Testis (tissue), 3 donors: Measurements from ENCODE around the gene PROK1. TPM values are rescaled to one million over a fixed set of nuclear protein-coding genes. Genes with fewer than 3 reads are reported as not detected.

Experiments
- DNase-seq: peaks from one replicate; pipeline ENCODE4 v3.0.0-alpha.2; 2019
- H3K27ac ChIP-seq, 2 donors: fragments of 200-600 bp; sonication (generic); one replicate each; pipeline ENCODE4 v1.5.1; 2019
- H3K27me3 ChIP-seq: fragments of 200-600 bp; sonication (generic); one replicate; pipeline ENCODE4 v1.5.1; 2019
- H3K36me3 ChIP-seq: fragments of 200-600 bp; sonication (generic); one replicate; pipeline ENCODE4 v1.5.1; 2017; ENCODE audit warnings: low read depth; ENCODE audit errors: missing control alignments
- H3K4me1 ChIP-seq: fragments of 200-600 bp; sonication (generic); one replicate; pipeline ENCODE4 v1.5.1; 2019
- H3K4me3 ChIP-seq, 2 donors: fragments of 200-600 bp; sonication (generic); one replicate each; pipeline ENCODE4 v1.5.1; 2017 to 2019
- H3K9me3 ChIP-seq: fragments of 200-600 bp; sonication (generic); one replicate; pipeline ENCODE4 v1.5.1; 2017
- POLR2A ChIP-seq: fragments of 450-650 bp; IDR thresholded peaks from one replicate; pipeline ENCODE4 v1.6.1; 2017; ENCODE audit warnings: antibody characterized with exemption, mild to moderate bottlenecking, moderate library complexity
- WGBS, 2 donors: methylation state at CpG; one replicate each; pipeline ENCODE4 v1.1.5; 2018; 5-methylcytosine and 5-hydroxymethylcytosine counted together
- intact Hi-C: fragments of 100-400 bp; cut with DNase I; formaldehyde crosslinking; loops from one replicate; pipeline ENCODE4 v1.15.1; 2023; ENCODE audit warnings: low total_unique reads
- polyA plus RNA-seq: library from polyadenylated mRNA; stranded (reverse); fragments of 350-450 nt; fragmentation: Illumina TruSeq; extraction: RNeasy Lipid Tissue Mini Kit (QIAGEN cat#74804); gene quantifications from one replicate; pipeline ENCODE4 v1.2.3, GENCODE V29; 2014; ENCODE audit warnings: low read depth, low replicate concordance; ENCODE audit not compliant: insufficient read depth
- total RNA-seq, 2 donors: library from RNA; depleted of rRNA; stranded (reverse); fragments of >200 nt; gene quantifications; one replicate each; pipeline ENCODE4 v1.2.3, GENCODE V29; 2016
- TF ChIP-seq, protein P1 (sequence below), 3 experiments: fragments of 450-650 bp in 2 of 3; fragments of 200-600 bp in 1 of 3; sonication (generic) in 1 of 3; IDR thresholded peaks; one replicate each; pipeline ENCODE4 v1.5.1; 2016 to 2019; ENCODE audit warnings: antibody characterized with exemption in 3 of 3, mild to moderate bottlenecking in 2 of 3, moderate library complexity in 1 of 3

PROK1 gene
- total and polyA plus RNA-seq, 3 donors from 2014 or later = 50.4 to 85.5 (median 70.6) TPM

DNA sequence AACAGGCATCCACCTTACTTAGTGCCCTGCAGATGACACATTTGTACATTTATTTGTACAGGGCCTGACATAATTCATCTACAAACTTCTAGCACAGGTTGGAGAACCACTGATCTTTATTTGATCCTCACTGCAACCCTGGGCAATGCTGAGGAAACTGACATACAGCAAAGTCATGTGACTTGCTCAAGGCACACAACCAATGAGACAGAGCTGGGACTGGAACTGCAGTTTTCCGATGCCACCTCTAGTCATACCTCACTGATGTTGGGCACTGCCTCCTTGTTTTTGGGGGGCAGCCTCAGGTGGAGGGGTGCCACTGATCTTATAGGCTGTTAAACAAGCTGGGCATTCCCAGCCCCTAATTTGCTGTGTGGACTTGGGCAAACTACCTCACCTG lies 3.4 kb downstream of the PROK1 start:
- Histone ChIP-seq H3K4me3 (no peak overlapping the region), H3K4me1 (peaks cover 14% of the 10 kb centered on the region), H3K36me3 (no peaks in the 10 kb centered on the region), H3K9me3 (no peaks in the 10 kb centered on the region), H3K27ac (peak overlapping the region; percentile 7 to 25), H3K27me3 (no peaks in the 10 kb centered on the region)
- no peak for DNase-seq
- 100% methylated on average over 1 of the region's 1 CpG; no CpG with 5 or more reads in 1 of the 2 donors for WGBS, 2 donors
- TF ChIP-seq, protein P1, sequence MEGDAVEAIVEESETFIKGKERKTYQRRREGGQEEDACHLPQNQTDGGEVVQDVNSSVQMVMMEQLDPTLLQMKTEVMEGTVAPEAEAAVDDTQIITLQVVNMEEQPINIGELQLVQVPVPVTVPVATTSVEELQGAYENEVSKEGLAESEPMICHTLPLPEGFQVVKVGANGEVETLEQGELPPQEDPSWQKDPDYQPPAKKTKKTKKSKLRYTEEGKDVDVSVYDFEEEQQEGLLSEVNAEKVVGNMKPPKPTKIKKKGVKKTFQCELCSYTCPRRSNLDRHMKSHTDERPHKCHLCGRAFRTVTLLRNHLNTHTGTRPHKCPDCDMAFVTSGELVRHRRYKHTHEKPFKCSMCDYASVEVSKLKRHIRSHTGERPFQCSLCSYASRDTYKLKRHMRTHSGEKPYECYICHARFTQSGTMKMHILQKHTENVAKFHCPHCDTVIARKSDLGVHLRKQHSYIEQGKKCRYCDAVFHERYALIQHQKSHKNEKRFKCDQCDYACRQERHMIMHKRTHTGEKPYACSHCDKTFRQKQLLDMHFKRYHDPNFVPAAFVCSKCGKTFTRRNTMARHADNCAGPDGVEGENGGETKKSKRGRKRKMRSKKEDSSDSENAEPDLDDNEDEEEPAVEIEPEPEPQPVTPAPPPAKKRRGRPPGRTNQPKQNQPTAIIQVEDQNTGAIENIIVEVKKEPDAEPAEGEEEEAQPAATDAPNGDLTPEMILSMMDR (IDR thresholded peaks at IDR 0.05) = no peak
- TF ChIP-seq POLR2A = no peak
- intact Hi-C loops = no loop called here

DNA sequence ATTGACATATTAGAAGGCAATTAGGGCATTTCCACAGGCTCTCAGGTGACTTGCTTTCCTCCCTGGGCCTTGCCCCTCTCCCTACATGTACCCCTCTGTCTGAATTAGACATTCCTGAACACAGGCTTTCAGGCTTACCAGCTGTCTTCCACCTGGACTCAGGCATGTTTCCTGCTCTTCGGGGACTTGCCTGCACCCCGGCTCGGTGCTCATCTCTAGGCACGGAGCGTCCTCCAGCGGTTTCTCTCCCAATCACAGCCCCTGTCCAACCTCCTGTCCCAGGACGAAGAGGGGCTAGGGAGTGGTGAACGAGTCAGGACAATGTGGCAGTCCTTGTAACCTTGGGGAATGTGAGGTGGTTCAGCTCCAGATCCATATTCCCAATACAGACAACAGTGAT lies 4.2 kb downstream of the PROK1 start:
- intact Hi-C loops = no loop called here
- Histone ChIP-seq H3K36me3 (no peaks in the 10 kb centered on the region), H3K27ac (peak overlapping the region; percentile 7 to 25), H3K9me3 (no peaks in the 10 kb centered on the region), H3K4me1 (peaks cover 14% of the 10 kb centered on the region), H3K4me3 (no peak overlapping the region), H3K27me3 (no peaks in the 10 kb centered on the region)
- WGBS, 2 donors = 69 to 73% methylated on average over 8 of the region's 8 CpGs
- DNase-seq = peak; percentile 35
- TF ChIP-seq POLR2A = no peak
- TF ChIP-seq, protein P1 (IDR thresholded peaks at IDR 0.05) = peak in 1 of 3 experiments; percentile 7

DNA sequence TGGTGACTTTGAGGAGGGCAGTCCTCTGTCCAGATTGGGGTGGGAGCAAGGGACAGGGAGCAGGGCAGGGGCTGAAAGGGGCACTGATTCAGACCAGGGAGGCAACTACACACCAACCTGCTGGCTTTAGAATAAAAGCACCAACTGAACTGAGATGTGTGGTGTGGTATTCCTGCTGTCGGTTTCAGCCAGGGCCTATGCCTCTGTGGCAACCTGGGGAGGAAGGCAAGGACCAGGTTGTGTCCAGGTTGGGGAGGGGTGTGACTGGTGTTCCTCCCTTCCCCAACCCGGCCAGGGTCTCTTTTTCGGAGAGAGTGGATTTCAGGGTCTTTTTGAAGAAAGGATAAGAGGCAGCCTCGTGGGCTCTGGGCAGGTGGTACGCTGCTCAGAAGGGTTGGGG lies 6.3 kb downstream of the PROK1 start:
- H3K27ac ChIP-seq = peak overlapping the region; percentile 48 to 80
- H3K9me3 ChIP-seq = no peaks in the 10 kb centered on the region
- intact Hi-C loops = no loop called here
- no peak for DNase-seq
- TF ChIP-seq, protein P1 (IDR thresholded peaks at IDR 0.05) = no peak
- TF ChIP-seq POLR2A = no peak
- H3K36me3 ChIP-seq = no peaks in the 10 kb centered on the region
- no peaks in the 10 kb centered on the region for H3K27me3 ChIP-seq
- 65 to 71% methylated on average over 5 of the region's 5 CpGs for WGBS, 2 donors
- H3K4me3 ChIP-seq = no peak overlapping the region
- peaks cover 14% of the 10 kb centered on the region for H3K4me1 ChIP-seq

DNA sequence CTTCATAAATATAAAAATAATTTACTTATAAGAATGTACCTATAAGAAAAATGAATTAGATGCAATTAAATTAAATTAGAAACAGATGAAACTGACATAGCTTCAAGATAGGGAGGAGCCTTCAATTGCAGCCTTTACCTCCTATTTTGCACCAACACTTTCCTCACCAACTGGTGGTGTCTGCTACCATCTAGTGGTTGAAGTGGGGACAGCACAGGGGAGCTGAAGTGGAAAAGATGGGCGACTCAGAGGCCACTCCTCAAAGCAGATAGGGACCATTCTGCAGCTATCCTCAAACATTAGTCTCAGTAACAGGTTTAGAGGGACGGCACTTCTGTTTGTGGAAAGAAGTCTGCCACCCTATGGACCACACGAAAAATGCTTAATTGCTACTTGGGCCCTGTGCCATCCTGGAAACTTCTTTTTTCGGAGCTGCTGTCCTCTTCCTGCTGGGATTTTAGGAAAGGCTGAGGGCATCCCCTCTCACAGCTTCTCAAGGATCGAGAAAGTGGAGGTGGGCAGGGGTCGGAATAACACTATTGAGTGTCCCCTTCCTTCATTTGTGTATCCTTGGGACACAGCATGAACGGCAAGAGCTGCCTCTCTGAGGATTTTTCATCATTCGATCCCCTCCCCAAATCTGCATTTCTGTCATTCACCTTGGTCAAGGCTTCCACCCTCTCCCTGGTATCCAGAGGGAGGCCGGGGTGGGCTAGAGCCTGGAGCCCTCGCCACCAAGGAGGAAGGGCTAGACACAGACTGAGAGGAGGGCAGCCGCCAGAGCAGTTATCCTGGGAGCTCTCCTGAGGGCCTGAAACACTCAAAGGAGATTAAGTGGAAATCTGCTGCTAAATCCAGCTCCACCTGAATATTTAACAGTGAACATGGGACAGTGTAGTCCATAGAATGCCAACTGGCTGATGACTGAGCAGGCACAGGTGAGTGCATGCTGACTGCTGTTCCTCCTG lies 9.6 kb downstream of the PROK1 start:
- Histone ChIP-seq H3K27ac (no peak overlapping the region), H3K9me3 (no peaks in the 10 kb centered on the region), H3K27me3 (no peaks in the 10 kb centered on the region), H3K4me1 (peaks cover 6% of the 10 kb centered on the region), H3K4me3 (no peak overlapping the region), H3K36me3 (no peaks in the 10 kb centered on the region)
- TF ChIP-seq, protein P1 (IDR thresholded peaks at IDR 0.05) = peak; percentile 94 to 98 (median 95)
- no peak for TF ChIP-seq POLR2A
- intact Hi-C loops = loop anchor here (10.0 kb wide), 1 partner anchor 266 kb away; no protein-coding TSS in a partner anchor
- WGBS, 2 donors = 52 to 60% methylated on average over 11 of the region's 11 CpGs
- DNase-seq = peak; percentile 93
